OCI-M2 (cell line): Measurements from ENCODE around the gene SLC25A31.

Experiments used
- DNase-seq: peaks from one replicate; lab custom pipeline; 2025; ENCODE audit not compliant: unreplicated experiment; lab: John Stamatoyannopoulos, UW

SLC25A31 gene

DNA sequence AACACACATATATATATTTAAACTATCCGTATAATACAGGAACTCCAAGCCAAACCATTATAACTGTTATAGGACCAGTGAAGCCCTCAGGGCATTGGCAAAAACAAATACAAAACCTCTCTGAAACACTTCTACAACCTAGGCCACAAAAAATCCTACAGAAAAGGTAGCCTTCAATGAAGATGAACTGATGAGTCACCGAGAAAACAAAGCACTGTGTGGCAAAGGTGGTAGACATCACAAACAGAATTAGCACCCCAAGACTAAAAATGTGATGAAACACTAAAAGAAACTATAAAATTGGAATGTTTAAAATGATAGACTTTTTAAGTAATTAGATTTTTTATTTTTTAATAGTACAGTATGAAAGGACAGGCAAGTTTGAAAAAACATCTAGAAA is 46.4 kb downstream of the SLC25A31 start:
- DNase-seq = no peak

GRCh38 chr4:127777487-127777886 is 47.3 kb downstream of the SLC25A31 start:
- DNase-seq = no peak

- no peak for DNase-seq
These were observed 47.9 kb downstream of the SLC25A31 start for GRCh38 chr4:127778102-127778501.

DNA sequence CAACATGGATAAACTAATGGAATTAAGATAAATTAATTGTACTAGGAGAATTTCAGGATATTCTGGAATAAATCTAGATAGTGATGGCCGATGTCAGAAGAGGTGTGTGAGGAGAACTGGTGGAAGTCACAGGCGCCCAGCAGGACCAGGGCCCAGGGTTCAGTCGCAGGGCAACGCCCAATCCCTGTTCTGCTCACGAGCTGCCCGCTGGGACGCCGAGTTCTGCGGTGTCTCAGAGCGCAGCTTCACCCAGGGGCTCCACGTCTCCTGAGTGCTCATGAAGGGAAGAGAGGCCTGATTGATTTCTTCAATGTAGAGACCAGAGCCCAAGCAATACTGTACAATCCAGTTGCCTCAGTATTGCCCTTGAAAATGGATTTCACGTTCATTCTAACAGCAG is 50.4 kb downstream of the SLC25A31 start:
- DNase-seq = no peak

DNA sequence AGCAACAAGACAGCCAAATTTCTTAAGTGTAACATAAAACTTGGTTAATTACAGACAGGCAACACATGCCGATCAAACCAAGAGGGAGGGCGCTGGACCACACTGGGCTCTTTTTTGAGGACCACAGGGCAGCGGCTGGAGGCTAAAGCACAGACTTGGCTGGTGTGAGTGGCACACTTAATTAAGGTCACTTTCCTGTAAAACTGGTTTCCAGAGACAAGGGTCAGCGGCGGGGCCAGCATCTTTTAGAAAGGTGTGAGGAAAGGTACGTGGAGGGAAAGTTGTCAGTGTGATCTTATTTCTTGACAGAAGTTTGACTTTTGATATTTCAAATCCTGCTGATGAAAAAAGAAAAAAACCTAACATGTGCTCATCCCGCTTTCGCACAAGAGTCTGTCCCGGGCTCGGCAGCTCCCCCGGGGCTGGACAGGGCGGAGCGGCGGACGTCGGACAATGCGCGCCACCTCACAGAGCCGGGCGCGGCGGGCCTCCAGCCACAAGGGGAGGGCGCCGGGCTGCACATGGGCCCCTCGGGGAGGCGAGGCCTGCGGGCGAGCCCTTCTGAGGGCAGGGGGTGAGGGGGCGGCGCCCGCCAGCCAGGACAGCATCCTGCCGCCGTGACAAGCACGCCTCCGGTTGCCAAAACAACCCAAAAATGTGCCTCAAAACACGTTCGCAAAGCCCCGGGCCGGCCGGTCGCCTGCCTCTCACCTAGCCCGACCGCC is 51.3 kb downstream of the SLC25A31 start:
- DNase-seq = no peak

DNA sequence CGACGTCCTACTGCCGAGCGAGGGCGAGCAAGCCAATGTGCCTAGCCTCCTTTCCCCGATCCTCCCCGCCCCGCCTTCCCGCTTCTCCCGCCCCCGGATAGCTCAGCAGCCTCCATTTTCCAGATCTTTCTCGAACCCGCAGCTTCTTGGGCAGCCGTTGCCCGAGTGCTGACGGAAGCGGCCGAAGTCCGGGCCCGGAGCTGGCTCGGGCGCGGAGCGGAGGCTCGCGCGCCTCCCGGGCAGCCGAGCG is 51.8 kb downstream of the SLC25A31 start:
- DNase-seq = peak; percentile 54

GRCh38 chr4:127782275-127783025 is 52.2 kb downstream of the SLC25A31 start, which contains the start of gene HSPA4L:
TSS of gene HSPA4L (plus strand) at chr4:127782322. CDS start at chr4:127782551, 229 bp downstream.
- no peak for DNase-seq

- no peak for DNase-seq
These were observed 53.0 kb downstream of the SLC25A31 start for GRCh38 chr4:127783026-127783769.

GRCh38 chr4:127783955-127784770 is 54.0 kb downstream of the SLC25A31 start:
- DNase-seq = no peak

- no peak for DNase-seq
These were observed 58.3 kb downstream of the SLC25A31 start for GRCh38 chr4:127788517-127788916.

- no peak for DNase-seq
These were observed 61.2 kb downstream of the SLC25A31 start for GRCh38 chr4:127791391-127791790.

GRCh38 chr4:127793528-127793927 is 63.3 kb downstream of the SLC25A31 start:
- DNase-seq = no peak

DNA sequence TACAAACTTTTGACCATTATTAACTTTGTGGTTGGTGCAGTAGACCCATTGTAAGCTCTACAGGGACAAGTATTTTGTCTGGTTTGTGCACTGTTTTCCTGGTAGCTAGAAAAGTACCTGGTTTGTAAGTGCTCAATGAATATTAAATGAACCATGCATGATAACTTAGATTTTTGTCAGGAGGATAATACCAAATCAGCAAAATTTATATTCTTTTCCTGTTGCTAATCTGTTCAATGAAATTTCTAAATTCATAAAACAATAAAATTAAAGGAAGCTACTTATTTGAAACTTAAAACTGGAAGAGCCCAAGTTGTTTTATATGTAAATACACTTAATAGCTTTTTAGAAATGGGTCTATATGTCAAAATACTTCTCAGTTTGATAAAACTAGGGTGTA is 69.5 kb downstream of the SLC25A31 start:
- no peak for DNase-seq

DNA sequence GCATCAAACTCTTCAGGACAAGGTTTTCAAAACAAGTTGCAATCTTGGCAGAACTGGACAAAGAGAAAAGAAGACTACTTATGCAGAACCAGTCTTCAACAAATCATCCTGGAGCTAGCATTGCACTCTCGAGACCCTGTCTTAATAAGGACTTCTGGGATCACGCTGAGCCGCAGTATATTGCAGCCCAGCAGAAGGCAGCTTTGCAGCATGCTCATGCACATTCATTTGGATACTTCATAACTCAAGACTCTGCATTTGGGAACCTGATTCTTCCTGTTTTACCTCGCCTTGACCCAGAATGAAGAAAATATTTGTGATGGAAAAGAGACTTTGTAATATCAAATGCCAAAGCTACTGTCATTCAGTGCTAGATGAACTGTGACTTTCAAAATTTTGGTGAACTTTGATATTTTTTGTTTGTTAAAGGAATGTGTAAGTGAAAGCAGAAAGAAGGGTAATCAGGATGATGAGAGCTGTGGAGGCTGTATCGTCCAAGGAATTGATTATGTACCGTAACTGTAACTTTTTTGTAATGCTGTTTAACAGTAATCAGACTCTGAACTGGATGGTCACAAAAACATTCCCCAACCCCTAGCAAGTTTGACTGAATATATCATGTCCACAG is 79.1 kb downstream of the SLC25A31 start:
- DNase-seq = no peak

DNA sequence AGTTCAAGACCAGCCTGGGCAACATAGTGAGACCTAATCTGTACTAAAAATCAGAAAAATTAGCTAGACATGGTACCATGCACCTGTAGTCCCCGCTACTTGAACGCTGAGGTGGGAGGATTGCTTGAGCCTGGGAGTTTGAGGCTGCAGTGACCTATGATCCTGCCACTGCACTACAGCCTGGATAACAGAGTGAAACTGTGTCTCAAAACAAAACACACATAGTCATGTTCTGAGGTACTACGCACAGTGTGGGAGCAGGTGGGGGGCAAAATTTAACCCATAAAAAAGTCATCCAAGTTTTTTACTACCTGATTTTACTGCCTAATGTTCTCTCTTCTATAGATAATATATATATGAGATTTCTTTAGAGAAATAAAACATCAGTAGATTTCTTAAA is 80.4 kb downstream of the SLC25A31 start:
- DNase-seq = no peak

GRCh38 chr4:127822430-127822829 is 92.2 kb downstream of the SLC25A31 start:
- no peak for DNase-seq
